GM19468 (cell line): Measurements from ENCODE around the gene CCNY.
"Not testable (repeated sequence)": the region's sequence is repeated elsewhere in the genome, so short reads cannot be mapped to it uniquely, and the experiment has no call there.

Experiments
- ATAC-seq: cut with Tn5 transposase; IDR thresholded peaks from one replicate; pipeline ENCODE4 v1.9.1; 2021; ENCODE audit warnings: mild to moderate bottlenecking, moderate library complexity, moderate number of reproducible peaks; ENCODE audit not compliant: unreplicated experiment; ENCODE audit errors: extremely low read depth

Gene CCNY

DNA sequence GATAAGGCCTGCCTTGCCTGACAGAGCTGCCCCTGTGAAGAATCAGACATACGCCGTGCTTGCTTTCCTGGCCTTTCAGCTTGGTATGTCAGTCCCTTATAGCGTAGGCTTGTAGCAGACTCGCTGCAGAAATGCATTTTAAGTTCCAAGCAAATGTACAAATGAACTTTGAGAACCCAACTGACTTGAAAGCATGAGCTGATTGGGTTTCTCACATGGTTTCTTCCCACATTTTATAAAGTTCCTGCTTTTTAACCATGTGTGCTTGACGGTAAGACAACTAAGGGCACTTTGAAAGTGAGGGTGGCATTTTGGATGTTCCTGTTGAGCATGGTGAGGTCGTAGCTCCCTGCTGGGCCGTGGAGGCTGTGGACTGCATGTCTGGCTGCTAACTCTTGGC, 62.6 kb downstream of the CCNY start:
- no peak for ATAC-seq

DNA sequence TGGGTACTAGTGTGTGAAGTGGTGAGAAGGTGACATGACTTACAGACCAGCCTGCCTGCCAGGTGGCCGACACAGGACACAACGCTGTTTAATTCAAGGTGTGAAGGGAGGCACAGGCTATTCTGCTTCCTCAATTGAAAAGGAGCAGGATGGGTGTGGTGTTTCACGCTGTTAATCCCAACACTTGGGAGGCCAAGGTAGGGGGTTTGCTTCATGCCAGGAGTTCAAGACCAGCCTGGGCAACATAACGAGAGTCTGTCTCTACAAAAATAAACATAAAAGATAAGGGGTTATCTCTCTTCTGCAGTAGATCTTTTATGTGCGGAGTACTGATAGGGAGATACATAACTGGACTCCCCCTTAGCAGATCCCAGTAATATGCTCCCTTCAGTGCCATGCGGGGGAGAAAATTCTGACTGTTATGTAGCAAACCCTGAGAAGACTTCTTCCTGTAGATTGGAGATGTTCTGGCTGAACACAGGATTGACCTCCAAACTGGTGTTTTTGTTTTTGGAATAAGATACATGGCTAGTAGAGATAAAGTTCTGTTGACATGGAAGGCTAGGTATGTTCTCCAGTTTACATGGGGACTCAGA, 63.2 kb downstream of the CCNY start:
- no peak for ATAC-seq

DNA sequence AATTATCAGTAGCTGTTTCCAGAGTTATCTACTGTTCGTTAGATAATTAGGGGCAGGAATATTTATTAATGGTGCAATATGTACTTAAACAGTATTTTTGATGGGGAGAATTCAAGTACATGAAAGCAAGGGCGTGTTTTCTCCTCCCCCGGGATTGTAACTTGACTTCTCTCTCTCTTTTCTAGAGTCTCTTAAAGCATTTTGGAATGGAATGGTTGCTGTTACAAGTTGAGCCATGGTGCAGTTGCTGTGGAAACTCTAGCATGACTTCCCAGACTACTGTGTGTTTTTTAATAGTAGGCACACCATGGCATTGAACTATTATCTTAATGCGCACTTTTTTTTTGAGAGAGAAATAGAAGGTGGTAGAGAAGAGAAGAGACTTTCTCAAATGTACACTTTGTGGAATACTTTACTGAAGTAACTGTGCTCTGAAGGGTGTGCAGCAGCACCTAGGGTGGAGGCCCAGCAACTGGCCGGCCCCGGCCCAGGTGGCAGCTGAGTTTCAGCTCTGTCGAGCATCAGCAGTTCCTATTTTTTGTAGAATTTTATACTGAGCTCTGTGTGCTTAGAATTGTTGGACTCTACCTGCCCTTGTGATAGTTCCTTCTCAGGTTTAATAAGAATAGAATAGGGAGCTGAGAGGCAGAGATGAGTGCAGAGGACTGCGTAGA, 64.4 kb downstream of the CCNY start:
- ATAC-seq, result no peak

DNA sequence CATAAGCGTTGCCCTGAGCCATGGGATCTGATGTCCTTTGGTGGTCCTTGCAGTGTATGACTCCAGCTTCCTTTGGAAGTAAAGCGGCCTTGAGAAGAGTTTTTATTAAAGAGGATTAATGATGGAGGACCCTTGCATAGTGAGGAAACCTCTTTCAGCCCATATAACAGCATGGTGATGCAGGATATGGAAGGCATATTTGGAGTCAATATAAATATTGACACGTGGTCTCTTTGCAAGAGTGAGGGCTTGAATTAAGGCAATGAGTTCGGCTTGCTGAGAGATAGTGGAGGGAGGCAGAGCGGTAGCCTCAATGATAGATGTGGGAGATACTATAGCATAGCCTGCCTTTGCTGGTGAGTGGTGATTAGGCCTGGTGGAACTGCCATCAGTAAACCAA, 67.2 kb downstream of the CCNY start:
- not testable (repeated sequence) for ATAC-seq

DNA sequence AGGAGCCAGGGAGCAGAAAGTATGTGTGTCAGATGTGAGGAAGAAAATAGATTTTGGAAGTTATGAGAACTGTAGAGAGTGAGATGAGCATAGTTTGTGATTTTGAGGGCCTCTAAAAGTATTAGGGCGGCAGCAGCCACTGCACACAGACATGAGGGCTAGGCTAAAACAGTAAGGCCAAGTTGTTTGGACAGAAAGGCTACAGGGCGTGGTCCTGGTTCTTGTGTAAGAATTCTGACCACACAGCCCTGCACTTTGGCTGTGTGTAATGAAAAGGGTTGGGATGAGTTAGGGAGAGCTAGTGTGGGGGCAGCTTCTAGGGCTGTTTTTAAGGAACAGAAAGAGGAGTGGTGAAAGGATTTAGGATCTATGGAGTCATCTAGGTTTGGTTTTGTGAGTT, 67.8 kb downstream of the CCNY start:
- ATAC-seq, result not testable (repeated sequence)

DNA sequence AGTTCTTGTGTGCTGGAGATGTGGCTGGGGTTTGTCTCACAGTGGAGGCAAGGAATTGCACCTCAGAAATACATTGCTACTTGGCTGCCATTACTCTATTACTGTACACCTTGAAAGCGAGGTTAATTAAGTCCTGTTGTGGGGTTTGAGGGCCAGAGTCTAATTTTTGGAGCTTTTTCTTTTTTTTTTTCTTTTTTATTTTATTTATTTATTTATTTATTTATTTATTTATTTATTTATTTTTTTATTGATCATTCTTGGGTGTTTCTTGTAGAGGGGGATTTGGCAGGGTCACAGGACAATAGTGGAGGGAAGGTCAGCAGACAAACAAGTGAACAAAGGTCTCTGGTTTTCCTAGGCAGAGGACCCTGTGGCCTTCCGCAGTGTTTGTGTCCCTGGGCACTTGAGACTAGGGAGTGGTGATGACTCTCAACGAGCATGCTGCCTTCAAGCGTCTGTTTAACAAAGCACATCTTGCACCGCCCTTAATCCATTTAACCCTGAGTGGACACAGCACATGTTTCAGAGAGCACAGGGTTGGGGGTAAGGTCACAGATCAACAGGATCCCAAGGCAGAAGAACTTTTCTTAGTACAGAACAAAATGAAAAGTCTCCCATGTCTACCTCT, 69.8 kb downstream of the CCNY start:
- ATAC-seq, result not testable (repeated sequence)

DNA sequence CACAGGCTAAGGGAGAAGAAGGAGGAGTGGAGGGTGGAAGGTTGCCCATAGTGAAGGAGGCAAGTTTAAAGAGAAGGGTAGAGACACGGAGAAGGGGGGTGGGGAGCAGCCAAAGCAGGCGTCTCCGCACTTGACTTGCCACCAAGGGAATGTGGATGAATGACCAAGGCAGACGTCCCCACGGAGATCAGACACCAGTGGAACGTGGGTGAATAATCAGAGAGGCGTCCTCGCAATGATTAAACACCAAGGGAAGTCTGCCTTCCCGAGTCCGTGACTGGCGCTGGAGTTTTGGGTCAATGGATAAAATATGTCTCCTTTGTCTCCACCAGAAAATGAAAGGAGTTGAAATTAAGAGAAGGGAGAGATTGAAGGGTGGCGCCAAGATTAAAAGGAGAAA, 71.4 kb downstream of the CCNY start:
- ATAC-seq, result not testable (repeated sequence)

DNA sequence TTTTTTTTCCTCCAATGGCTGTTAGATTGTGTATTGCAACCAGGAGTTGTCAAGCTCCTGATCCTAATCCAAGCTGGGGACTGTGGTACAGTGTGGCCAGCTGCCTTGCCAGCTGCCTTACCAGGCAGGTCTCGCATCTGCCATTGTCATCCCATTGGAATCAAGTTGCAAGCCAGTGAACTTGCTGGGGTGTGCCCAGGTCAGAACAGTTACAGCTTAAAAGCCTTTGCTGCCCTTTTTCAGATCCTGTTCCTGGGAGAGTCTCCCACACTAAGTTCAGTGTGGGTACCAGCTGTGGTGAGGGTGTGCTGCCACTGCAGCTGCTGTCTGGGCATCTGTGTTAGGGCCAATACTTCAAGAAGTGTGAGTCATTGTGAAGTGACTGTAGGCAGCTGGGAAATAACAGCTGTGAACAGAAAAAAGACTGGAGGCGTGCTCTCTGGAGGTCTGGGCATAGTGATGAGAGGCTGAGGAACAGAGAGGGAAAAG, 72.8 kb downstream of the CCNY start:
- ATAC-seq, result no peak

DNA sequence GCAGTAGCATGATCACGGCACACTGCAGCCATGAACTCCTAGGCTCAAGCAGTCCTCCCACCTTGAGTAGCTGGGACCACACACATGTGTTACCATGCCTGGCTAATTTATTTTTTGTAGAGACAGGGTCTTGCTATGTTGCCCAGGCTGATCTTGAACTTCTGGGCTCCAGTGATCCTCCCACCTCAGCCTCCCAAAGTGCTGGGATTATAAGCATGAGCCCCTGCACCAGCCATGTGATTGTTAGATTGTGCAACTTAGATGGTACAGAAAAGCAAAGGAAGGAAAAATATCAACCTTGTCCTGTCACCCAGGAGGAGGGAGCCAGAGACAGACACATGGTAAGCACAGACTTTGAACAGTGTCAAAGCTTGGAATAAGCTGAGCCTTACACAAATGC, 73.5 kb downstream of the CCNY start:
- no peak for ATAC-seq

DNA sequence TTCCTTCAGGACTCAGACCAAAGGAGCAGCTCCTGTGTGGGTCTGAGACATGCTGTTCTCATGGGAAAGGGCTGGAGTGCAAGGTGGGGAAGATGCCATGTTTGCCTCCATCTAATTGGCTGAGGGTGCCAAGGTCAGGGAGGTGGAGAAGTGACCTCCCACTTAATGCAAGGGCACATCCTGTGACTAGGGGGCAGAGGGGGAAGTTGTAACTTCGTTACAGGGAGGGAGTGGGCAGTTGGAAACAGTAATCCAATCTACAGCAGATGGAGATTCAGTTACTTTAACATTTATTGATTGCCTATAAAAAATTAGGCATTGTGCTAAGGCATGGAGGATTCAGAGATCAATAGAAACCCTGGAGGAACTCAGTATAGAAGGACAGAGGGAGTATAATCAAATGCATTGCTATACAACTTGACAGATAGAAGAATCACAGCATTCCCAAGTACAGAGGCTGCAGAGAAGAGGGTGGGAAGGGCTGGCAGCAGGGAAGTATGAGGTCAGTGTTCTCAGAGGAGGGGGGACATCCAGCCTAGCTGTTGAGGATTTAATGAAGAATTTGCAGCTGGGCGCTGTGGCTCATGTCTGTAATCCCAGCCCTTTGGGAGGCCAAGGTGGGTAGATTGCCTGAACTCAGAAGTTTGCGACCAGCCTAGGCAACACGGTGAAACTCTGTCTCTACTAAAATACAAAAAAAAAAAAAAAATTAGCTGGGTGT, 75.9 kb downstream of the CCNY start:
- no peak for ATAC-seq

DNA sequence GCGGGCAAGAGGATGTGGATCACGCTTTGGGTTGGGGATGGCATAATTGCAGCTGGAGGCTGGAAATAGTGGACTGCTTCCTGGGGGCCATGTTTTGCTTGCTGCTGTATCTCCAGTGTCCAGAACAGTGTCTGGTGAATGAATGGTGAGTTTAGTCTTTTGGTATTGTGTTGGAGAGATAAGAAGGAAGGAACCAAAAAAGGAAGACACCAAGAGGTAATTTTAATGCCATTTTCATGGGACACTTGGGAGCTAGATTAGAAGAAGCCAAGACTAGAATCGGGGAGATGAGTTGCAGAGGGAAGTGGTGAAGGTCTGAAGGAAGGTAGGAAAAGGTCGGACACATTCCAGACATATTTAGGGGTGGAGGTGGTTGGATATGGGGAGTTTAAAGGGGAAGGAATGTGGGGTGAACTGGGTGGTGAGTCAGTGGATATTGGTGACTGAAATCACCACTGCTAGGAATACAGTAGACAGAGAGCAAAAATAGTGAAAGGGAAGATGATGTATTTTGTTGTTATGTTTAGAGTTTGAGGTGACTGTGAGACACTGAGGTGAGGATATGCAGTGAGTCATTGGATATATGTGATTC, 76.7 kb downstream of the CCNY start:
- ATAC-seq, result no peak

DNA sequence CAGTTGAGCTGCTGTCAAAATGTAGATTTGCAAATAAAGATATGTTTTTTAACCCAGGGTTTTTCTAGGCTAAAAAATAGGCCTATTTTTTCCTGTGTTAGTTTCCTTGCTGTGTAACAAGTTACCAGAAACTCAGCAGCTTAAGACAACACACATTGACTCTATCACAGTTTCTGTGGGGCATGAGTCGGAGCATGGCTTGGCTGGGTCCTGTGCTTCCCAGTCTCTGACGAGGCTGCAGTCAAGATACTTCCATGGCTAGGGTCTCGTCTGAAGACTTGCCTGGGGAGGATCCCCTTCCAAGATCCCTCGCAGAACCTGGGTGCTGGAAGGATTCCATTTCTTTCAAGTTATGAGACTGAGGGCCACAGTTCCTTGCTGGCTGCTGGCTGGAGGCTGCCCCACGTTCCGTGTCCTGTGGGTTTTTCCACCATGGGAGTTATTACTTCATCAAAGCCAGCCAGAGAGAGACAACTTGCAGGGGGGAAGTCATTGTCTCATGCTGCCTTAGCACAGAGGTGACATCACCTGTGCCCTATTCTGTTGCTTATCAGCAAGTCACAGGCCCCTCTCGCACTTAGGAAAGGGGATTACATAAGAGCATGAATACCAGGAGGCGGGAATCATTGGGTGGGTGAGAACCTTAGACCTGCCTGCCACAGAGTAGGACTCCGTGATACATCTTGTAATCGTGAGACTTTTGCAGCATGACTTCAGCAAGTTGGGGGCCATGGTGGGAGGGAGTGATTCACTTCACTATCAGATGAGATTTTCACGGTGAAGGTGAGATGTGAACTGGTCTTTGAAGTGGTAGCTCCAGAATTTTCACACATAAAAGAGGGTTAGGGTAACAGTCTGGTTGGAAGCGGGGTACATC, 77.9 kb downstream of the CCNY start:
- ATAC-seq, result no peak

DNA sequence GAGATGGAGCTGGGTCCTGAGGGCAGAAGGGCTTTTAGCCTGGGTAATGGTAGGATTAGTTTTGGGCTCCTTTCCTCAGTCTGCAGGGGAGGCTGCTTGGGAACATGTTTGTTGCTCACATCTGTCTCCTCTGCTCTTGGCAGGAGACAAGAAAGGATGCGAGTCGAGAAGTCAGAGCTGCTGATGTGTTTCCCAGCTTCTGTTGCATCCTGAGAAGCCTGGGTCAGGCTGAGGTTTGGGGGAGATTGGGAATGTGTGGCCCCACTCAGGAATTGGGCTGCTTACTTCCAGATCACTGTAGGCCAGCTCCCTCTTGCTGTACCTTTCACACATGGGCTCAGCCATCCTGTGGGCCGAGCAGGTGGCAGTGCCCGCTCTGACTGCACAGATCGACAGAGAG, 79.2 kb downstream of the CCNY start:
- no peak for ATAC-seq

DNA sequence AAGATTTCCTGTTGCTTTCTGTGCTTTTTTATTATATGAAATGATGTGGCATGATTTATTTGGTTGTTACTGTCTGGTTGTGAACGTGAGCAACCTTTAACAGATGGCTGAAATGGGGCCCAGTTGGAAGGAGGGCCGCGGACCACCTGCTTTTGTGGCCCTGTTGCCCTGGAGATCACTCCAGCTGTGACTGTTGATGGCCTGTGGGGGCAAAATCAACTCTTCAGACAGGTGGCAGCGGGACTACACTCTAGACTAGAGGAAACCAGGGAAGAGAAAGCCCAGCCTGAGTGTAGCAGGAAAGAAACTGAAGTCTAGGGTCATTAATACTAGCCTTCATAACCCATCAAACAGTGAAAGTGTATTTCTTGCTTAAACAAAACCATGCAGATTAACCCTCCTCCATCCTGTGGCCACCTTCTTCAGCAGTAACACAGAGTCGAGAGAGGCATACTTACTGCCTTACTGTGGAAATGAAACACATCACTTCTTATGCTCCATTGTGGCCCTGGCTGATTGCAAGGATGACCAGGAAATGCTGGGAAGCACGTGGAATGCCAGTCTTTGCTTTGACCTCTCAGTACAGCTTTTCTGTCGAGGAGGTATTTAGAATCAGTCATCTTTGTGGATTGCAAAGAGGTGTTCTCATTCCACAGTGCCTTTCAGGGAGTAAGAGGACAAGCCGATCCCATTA, 80.5 kb downstream of the CCNY start:
- ATAC-seq, result no peak

DNA sequence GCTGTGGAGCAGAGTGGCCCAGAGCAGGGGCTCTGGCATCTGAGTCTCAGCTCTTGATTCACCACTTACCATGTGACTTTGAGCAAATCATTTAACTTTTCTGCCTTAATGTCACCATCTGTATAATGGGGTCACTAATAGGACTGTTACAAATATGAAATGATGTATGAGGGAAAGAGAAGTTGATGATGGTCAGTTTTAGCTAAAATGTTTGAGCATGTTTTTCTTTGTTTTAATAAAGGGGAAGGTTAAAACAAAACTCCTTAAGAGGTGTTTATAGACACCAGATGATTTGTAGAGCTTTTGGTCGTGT, 81.0 kb downstream of the CCNY start:
- no peak for ATAC-seq

DNA sequence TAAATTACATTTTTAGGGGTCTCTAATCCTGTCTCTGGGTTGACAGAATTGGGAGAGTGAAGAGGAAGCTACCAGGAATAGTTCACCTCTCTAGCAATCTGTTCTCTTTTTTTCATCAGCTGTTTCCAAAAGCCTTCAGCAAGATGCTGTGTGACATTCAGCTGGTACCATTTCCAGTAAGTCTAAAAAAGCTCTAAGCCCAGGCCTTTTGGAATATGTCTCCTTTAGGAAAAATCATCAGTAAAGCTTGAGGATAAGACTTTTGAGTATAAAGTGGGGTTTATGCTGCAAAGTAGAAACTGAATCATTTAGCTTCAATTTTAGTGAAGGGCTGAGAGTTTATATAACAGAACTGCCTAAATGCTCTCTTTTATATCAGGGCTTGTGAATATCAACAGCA, 81.5 kb downstream of the CCNY start:
- ATAC-seq, result no peak

DNA sequence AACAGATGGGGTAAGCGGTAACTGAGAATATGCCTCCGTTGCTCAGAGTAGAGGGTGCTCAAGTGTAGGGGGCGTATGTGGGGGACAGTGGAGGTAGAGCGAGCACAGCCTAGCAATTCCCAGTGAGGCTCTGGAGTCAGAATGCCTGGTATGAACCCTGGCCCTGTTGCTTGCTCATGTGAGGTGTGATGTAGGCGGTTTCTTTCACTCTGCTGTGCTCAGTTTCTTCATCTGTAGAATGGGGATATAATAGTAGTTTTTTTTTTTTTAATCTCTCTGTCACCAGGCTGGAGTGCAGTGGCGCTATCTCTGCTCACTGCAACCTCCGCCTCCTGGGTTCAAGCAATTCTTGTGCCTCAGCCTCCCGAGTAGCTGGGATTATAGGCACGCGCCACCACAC, 82.3 kb downstream of the CCNY start:
- not testable (repeated sequence) for ATAC-seq

DNA sequence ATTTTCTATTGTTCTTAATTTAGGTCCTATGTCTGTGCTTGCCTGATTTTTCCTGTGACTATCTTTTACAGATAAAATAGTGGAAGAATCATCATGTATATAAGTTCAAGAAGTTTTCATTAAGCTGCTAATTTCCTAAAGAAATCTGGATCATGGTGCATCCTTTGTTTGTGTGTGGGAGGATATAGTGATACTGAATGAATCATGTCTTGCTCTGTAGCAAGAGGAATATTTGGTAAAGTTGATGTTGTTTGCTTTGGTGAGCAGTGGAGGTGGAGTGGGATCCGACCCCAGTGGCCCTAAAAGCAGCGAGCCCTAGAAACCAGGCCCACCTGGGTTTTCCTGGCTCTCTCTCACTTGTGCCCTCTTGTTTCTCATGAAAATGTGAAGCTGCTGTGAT, 83.7 kb downstream of the CCNY start:
- no peak for ATAC-seq

DNA sequence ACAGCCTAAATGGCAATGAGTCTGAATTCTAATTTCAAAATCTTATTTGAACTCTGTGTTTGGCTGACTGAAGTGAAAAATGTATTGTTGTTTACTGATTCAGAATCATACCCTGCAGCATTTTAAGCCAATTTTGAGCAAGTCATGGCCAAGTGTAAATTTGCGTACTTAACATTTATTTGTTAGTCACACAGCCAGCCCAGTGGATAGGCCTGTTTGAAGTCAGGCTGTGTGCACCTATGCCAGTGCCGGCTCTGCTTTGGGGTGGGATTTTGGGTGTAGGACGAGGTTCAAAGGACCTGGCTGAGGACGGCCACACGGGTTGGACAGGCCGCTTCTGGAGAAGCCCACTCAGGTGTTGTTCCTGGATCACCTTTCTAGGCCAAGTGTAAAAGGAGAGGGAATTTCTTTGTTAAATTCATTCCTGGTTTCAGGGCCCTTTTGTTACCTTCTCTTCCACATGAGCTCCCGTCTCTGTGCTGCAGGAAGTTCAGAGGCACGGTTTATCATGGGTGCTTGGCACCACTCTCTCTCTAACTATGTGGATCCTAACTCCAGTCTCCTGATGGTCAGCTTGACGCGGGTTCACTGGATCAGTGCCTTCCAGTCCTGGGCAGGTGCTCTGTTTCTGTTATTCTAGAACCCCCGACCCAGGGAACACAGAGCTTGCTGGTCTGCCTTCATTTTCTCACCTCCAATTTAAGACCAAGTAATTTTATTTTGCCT, 84.7 kb downstream of the CCNY start:
- no peak for ATAC-seq
